HG02852 (cell line): ENCODE measurements around the gene CCDC93.
A peak's percentile ranks its signal among the peaks of the same experiment; 100 is the strongest.

Experiments used
- ATAC-seq: cut with Tn5 transposase; IDR thresholded peaks from one replicate; pipeline ENCODE4 v1.9.1; 2021; ENCODE audit warnings: mild to moderate bottlenecking, moderate library complexity; ENCODE audit not compliant: unreplicated experiment

The CCDC93 gene

GRCh38 chr2:117921520-117921919 lies 92.3 kb downstream of the CCDC93 start:
- no peak for ATAC-seq

- ATAC-seq: no peak
Measured at GRCh38 chr2:117918608-117919007, 95.3 kb downstream of the CCDC93 start.

- no peak for ATAC-seq
Measured at GRCh38 chr2:117917223-117917917, 96.5 kb downstream of the CCDC93 start.

GRCh38 chr2:117902933-117903332 lies 110.9 kb downstream of the CCDC93 start:
- no peak for ATAC-seq

- ATAC-seq: peak; percentile 59
Measured at GRCh38 chr2:117888897-117889296, 125.0 kb downstream of the CCDC93 start.

- no peak for ATAC-seq
Measured at GRCh38 chr2:117885308-117885707, 128.6 kb downstream of the CCDC93 start.

- no peak for ATAC-seq
Measured at GRCh38 chr2:117879003-117879402, 134.9 kb downstream of the CCDC93 start.

- no peak for ATAC-seq
Measured at GRCh38 chr2:117875786-117876185, 138.1 kb downstream of the CCDC93 start.
